Measurements from ENCODE around the gene CFAP73.

DNA sequence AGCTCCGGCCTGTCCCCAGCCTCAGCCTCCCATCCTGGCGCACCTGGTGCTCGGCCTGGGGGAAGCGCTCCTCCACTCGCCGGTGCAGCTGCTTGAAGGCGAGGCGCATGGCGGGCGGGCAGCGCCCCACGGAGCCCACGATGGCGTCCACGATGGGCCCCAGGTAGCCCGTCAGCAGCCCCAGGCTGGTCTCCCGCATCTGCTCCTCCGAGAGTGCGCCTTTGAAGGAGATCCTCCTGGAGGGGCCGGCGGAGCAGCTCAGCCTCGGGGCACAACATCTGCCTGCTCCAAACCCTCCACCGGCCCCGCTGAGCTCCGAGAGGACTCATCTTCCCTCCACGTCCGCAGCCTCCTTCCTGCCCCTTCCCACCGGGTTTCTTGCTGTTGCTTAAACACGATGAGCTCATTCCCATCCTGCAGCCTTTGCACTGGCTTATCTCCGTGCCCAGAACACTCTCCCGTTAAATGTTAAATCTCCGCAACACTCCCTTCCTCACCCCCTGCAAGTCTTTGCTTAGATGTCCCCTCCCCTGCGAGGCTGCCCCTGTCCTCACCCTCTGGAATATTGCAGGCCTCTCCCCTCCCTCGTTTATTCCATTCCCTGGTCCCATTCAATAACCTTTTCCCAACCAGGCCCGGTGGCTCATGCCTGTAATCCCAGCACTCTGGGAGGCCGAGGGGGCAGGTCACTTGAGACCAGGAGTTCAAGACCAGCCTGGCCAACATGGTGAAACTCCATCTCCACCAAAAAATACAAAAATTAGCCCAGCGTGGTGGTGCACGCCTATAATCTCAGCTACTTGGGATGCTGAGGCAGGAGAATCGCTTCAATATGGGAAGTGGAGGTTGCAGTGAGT, 37.3 kb upstream of the CFAP73 start:
- TF ChIP-seq POLR2AphosphoS5 (IDR thresholded peaks at IDR 0.05; ENCODE audit: low read depth, low read length): no peak
- TF ChIP-seq POLR2A (IDR thresholded peaks at IDR 0.05; ENCODE audit: low read depth, low read length): no peak
